ENCODE data around the gene OR52D1. TPM values are rescaled to one million over a fixed set of nuclear protein-coding genes. Genes with fewer than 3 reads are reported as not detected.

OR52D1 gene
- total and polyA plus RNA-seq, 2 of the 8 experiments (the other 6 are each of a cell fraction or from before 2014, with no cell fraction given) = not detected

GRCh38 chr11:5500393-5500801 is 11.9 kb downstream of the OR52D1 start (continued):
- TF ChIP-seq YY1 (IDR thresholded peaks at IDR 0.05; ENCODE audit: low read depth, low read length) (no peak), RAD21 (IDR thresholded peaks at IDR 0.05 in 1 of 2, conservative IDR thresholded peaks at IDR 0.05 in 1 of 2; ENCODE audit: low read depth in 2 of 2, low read length in 2 of 2) (no peak), CTBP2 (IDR thresholded peaks at IDR 0.05; ENCODE audit: borderline replicate concordance, insufficient read depth, insufficient read length, low read length) (no peak), POU5F1 (IDR thresholded peaks at IDR 0.05; ENCODE audit: low read depth, low read length) (no peak), CREB1 (IDR thresholded peaks at IDR 0.05) (no peak), BRCA1 (IDR thresholded peaks at IDR 0.05; ENCODE audit: low read depth, low read length) (no peak)
